Renal cortical epithelial cell (primary cell): ENCODE data around the gene THRAP3. TPM values are rescaled to one million over a fixed set of nuclear protein-coding genes. Genes with fewer than 3 reads are reported as not detected.

ENCODE experiments used
- DNase-seq: peaks from one replicate; pipeline ENCODE4 v3.0.0-alpha.2; 2011; ENCODE audit warnings: low read depth
- total RNA-seq: library from RNA; depleted of rRNA; stranded (reverse); fragments of >200 nt; gene quantifications from 2 replicates; pipeline ENCODE4 v1.2.3, GENCODE V29; 2014

The THRAP3 gene
- total RNA-seq, 1 donor from 2014 or later = 130 TPM

- peak; percentile 90 for DNase-seq
Observed at GRCh38 chr1:36351227-36351977, 127.2 kb downstream of the THRAP3 start.

- no peak for DNase-seq
Observed at GRCh38 chr1:36352125-36352909, 128.1 kb downstream of the THRAP3 start.

- peak; percentile 61 for DNase-seq
Observed at GRCh38 chr1:36352910-36353878, 129.0 kb downstream of the THRAP3 start.

- DNase-seq = no peak
Observed at GRCh38 chr1:36354486-36354885, 130.2 kb downstream of the THRAP3 start.

Other genes starting within 250 kb of the THRAP3 start
- 0.35 and 1.4 TPM in 2 replicates for gene TEKT2, start 140.3 kb upstream of the THRAP3 start, total RNA-seq
- 46.9 and 68.1 TPM in 2 replicates for gene ADPRS, start 135.6 kb upstream of the THRAP3 start, total RNA-seq
- 0.69 and 2.7 TPM in 2 replicates for gene COL8A2, start 99.2 kb upstream of the THRAP3 start, total RNA-seq
- 89.6 and 158 TPM in 2 replicates for gene TRAPPC3, start 75.0 kb upstream of the THRAP3 start, total RNA-seq
- 87.9 and 149 TPM in 2 replicates for gene MAP7D1, start 68.3 kb upstream of the THRAP3 start, total RNA-seq
- 2.8 and 6.4 TPM in 2 replicates for gene SH3D21, start 81.9 kb downstream of the THRAP3 start, total RNA-seq
- gene EVA1B, start 99.2 kb downstream of the THRAP3 start, total RNA-seq = 56.6 and 104 TPM in 2 replicates
- gene STK40, start 161.5 kb downstream of the THRAP3 start, total RNA-seq = 17.4 and 34.5 TPM in 2 replicates
- 6.4 and 12.1 TPM in 2 replicates for gene LSM10, start 173.5 kb downstream of the THRAP3 start, total RNA-seq
- gene OSCP1, start 226.0 kb downstream of the THRAP3 start, total RNA-seq = 14.2 and 21.2 TPM in 2 replicates
- 47.7 and 98.5 TPM in 2 replicates for gene MRPS15, start 239.9 kb downstream of the THRAP3 start, total RNA-seq